HG03442 (cell line): ENCODE measurements around the gene RFX8.
"Not testable (repeated sequence)": the region's sequence is repeated elsewhere in the genome, so short reads cannot be mapped to it uniquely, and the experiment has no call there.

ENCODE experiments used
- ATAC-seq: cut with Tn5 transposase; IDR thresholded peaks from one replicate; pipeline ENCODE4 v1.9.1; 2021; ENCODE audit warnings: mild to moderate bottlenecking, moderate library complexity; ENCODE audit not compliant: unreplicated experiment

The RFX8 gene

DNA sequence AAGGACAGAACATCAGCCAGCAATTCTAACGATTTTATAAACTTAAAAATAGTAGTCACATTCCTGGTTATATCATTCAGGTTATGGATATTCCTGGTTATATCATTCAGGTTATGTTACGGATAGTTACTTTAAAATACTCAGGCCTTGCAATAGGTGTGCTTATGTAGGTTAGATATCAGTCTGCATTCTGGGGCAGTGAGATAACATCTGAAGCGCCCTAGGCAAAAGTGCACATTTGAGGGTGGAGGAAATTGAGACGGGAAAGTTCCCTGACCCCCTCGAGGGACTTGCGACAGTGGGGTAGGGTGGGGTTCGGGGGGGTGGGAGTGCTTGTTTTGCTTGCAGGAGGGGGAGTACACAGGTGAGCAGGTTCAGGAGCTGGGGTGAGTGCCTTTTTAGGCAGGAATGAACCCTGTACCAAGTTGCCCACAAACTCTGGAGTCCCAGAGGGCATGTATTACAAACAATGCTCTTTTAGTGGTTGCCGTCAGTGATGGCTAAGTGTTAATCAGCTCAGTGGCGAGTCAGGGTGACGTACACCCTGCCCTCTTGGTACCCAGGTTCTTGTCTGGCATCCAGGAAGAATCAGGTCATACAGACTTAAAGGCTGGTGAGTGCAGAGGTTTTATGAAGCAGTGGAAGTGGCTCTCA lies 119.4 kb downstream of the RFX8 start:
- ATAC-seq, result no peak

DNA sequence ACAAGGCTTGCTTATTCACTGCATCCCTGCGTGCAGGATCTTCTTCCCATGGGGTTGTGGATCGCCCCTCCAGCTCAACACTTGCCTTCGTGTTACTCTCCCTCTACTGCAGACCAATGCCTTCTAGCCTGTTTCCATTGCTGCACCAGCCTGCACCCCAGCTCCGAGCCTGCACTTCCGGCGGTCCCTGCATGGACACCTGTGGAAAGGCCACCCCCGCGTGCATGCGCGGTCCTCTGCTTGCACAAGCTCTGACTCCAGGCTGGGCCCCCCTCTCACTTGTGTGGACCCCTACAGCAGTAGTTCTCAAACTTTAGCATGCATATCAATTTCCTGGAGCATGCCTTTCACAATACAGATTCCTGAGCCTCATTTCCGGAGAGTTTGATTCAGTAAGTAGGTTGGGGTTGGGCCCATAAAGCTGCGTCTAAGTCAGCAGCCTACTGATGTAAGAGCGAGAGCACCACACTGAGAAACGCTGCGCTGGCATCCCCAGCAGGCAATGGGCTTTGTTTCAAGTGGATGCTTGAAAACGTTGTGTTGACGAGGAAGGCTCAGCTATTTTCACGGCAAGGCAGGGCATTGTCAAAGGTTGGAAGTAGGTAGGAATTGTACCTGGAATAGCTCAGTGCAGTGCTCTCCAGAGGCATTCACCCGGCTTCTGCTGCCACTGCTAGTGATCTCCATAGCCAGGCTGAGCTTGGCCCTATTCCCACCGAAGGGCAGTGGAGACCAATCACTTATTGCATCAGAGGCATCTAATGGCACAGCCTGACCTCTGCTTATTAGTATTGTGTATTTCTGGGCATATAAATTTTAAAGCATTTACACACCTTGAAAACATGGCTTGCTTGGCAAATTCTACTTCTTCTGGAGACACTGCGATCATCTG lies 120.2 kb downstream of the RFX8 start:
- no peak for ATAC-seq

DNA sequence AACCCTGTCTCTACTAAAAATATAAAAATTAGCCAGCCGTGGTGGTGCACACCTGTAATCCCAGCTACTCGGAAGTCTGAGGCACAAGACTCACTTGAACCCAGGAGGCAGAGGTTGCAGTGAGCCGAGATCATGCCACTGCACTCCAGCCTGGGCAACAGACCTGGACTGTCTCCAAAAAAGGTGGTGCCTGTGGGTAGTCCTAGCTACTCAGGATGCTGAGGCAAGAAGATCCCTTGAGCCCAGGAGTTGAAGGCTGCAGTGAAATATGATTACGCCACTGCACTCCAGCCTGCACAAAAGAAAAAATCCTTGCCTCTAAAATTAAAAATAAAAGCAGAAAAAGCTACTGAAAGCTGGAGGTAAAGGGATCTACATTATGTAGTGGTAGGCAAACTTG lies 122.3 kb downstream of the RFX8 start:
- not testable (repeated sequence) for ATAC-seq

DNA sequence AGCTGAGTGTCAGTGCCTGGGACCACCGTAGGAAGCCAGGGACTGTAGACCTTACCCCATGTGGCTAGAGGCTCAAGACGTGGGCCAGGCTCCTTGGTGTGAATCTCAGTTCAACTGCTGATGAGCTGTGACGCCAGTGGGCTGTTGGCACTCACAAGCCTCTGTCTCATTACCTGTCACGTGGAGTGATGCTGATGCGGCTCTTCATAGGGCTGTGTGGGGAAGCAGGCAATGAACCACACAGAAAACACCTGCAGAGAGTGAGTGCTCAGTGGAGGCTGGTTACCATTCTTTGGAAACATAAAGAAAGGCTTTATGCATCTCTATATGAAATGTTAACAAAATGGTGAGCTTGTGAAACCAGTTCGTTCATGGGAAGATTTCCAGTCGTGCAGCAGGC lies 123.7 kb downstream of the RFX8 start:
- ATAC-seq, result no peak

DNA sequence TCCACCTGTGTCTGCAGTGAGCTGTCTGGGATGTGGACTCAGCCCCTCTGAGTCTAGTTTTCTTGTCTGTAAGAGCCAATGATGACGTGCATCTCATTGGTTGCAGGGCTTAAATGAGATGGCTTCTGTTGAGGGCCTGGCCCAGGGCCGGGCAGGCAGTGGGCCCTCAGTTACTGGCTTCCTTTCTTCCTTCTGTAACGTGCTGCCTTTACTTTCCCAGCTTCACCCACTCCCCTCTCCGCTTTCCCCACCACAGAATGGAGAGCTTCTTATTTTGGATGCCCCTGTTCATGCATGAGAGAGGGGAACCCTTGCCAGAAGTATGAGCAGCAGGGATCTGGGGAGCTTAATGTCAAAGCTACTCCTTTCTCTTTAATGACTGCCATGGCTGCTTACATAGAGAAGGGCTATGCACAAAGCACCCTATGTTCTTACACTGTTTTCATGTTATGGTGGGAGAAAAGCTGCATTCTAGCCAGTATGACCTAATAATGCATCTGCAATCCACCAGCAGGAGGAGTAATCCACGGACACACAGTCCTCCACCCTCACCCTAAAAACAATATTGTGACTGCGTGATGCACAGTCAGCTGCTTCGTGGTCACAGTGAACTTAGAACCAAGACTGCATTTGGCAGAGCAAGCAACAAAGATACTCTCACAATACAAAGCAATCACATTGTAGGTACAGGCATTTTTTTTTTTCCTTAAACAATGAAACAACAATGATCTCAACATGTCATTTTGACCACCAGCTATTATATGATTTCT lies 124.8 kb downstream of the RFX8 start:
- no peak for ATAC-seq

DNA sequence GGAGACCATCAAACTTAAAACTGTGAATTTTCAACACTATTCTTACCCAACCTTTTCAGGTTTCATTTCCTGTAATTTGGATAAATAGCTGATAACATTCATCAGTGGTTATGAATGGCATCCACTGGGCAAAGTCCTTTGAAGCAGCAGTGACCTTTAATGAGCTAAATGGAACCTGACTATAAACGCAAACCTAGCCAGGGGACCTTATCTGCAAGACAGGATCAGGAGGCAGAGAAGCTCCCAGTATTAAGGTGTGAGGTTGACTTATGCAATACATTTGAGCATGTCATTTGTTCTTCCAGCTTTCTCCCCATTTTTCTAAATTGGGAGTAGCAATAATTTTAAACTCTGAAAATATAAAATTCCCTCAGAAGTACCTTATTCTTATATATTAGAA lies 126.0 kb downstream of the RFX8 start:
- ATAC-seq, result no peak
